K562 (cell line): ENCODE data around the gene ATP6V0C. TPM values are rescaled to one million over a fixed set of nuclear protein-coding genes. Genes with fewer than 3 reads are reported as not detected.

Experiments
- ELF1 ChIP-seq: fragments of 200-800 bp; sonication (Bioruptor generic); IDR thresholded peaks from 2 replicates; pipeline ENCODE4 v1.6.1; 2016; ENCODE audit warnings: missing genetic modification characterization, missing compliant biosample characterization
- ETV5 ChIP-seq: sonication (generic); formaldehyde crosslinking; IDR thresholded peaks from 2 replicates; pipeline ENCODE4 v1.4.0; 2020; ENCODE audit warnings: low read depth, mild to moderate bottlenecking, missing genetic modification reagents
- FOXJ3 ChIP-seq: sonication (generic); formaldehyde crosslinking; IDR thresholded peaks from 2 replicates; pipeline ENCODE4 v1.4.0; 2020; ENCODE audit warnings: mild to moderate bottlenecking, missing genetic modification reagents
- FOXP1 ChIP-seq: sonication (generic); formaldehyde crosslinking; IDR thresholded peaks from 2 replicates; pipeline ENCODE4 v1.8.0; 2022; ENCODE audit warnings: mild to moderate bottlenecking, missing genetic modification reagents
- JUND ChIP-seq, 2 experiments: IDR thresholded peaks; 2 replicates in 1 of 2; 3 replicates in 1 of 2; pipeline ENCODE4 v1.6.1; 2011; ENCODE audit warnings: borderline replicate concordance in 2 of 2, low read depth in 2 of 2, low read length in 2 of 2, improper control_type of control experiment in 1 of 2, missing biosample characterization in 1 of 2, missing genetic modification characterization in 1 of 2, missing genetic modification reagents in 1 of 2
- LCOR ChIP-seq: sonication (generic); formaldehyde crosslinking; IDR thresholded peaks from 2 replicates; pipeline ENCODE4 v1.8.0; 2022; ENCODE audit warnings: mild to moderate bottlenecking, missing genetic modification reagents
- NCOA1 ChIP-seq: fragments of 450-650 bp; IDR thresholded peaks from 2 replicates; pipeline ENCODE4 v1.6.1; 2016; ENCODE audit warnings: low read depth
- NCOA6 ChIP-seq: fragments of 450-650 bp; IDR thresholded peaks from 2 replicates; pipeline ENCODE4 v1.6.1; 2017; ENCODE audit warnings: mild to moderate bottlenecking
- NR2C1 ChIP-seq, 2 experiments: fragments of 450-650 bp; IDR thresholded peaks; 2 replicates each; pipeline ENCODE4 v1.6.1; 2017; ENCODE audit warnings: mild to moderate bottlenecking in 2 of 2, antibody characterized with exemption in 1 of 2, inconsistent platforms in 1 of 2, missing compliant biosample characterization in 1 of 2, missing genetic modification characterization in 1 of 2
- PHF8 ChIP-seq: fragments of 200-600 bp; sonication (generic); IDR thresholded peaks from 2 replicates; pipeline ENCODE4 v1.6.1; 2012; ENCODE audit warnings: mixed run types, mild to moderate bottlenecking, inconsistent platforms, low read length, moderate library complexity, borderline replicate concordance
- RAD51 ChIP-seq: fragments of 450-650 bp; IDR thresholded peaks from 2 replicates; pipeline ENCODE4 v1.7.1; 2016; ENCODE audit warnings: low read depth, mild to moderate bottlenecking, borderline replicate concordance
- RBFOX2 ChIP-seq: fragments of 200-400 bp; formaldehyde crosslinking; IDR thresholded peaks from 2 replicates; pipeline ENCODE4 v1.6.1; 2017; ENCODE audit warnings: low read depth, mild to moderate bottlenecking, low read length, moderate library complexity
- SMAD3 ChIP-seq: fragments of 450-650 bp; formaldehyde crosslinking; conservative IDR thresholded peaks from 2 replicates; pipeline ENCODE4 v1.4.0; 2020; ENCODE audit warnings: mild to moderate bottlenecking
- THRAP3 ChIP-seq: fragments of 450-650 bp; IDR thresholded peaks from 2 replicates; pipeline ENCODE4 v1.6.1; 2016; ENCODE audit warnings: mild to moderate bottlenecking, inconsistent platforms, borderline replicate concordance
- ZBED1 ChIP-seq: IDR thresholded peaks from 2 replicates; pipeline ENCODE4 v1.6.1; 2014
- ZFP36 ChIP-seq: fragments of 150-350 bp; IDR thresholded peaks from 2 replicates; pipeline ENCODE4 v1.6.1; 2018; ENCODE audit warnings: low read length, low read depth; ENCODE audit not compliant: partially characterized antibody
- ZNF165 ChIP-seq: fragments of 250-450 bp; sonication (Bioruptor Pico); IDR thresholded peaks from 2 replicates; pipeline ENCODE4 v1.4.0; 2020; ENCODE audit warnings: borderline replicate concordance
- ZNF586 ChIP-seq: fragments of 450-650 bp; formaldehyde crosslinking; conservative IDR thresholded peaks from 2 replicates; pipeline ENCODE4 v1.4.0; 2020; ENCODE audit warnings: mild to moderate bottlenecking, moderate library complexity
- ZNF75A ChIP-seq: fragments of 450-650 bp; formaldehyde crosslinking; IDR thresholded peaks from 2 replicates; pipeline ENCODE4 v1.4.0; 2020; ENCODE audit warnings: mild to moderate bottlenecking
- polyA plus RNA-seq, 8 experiments: library from polyadenylated mRNA; depleted of rRNA in 4 of 8; stranded (reverse) in 5 of 8; unstranded in 3 of 8; fragments of >200 nt; fragmentation: Nextera tagmentation in 2 of 8; fragmentation: Illumina TruSeq in 1 of 8; extraction: Ambion mirVana in 2 of 8; extraction: Trizol in 1 of 8; gene quantifications; 2 replicates each; pipeline versions ENCODE4 v1.2.1 to v1.2.3, GENCODE V29; 2011 to 2014; ENCODE audit warnings: inconsistent platforms in 1 of 8, missing spikeins in 1 of 8
- total RNA-seq, 7 experiments: library from RNA; depleted of rRNA in 6 of 7; stranded (reverse); fragments of >200 nt in 6 of 7; fragmentation: Illumina TruSeq in 2 of 7; extraction: Trizol in 2 of 7; gene quantifications; 2 replicates each; pipeline versions ENCODE4 v1.2.1 to v1.2.3, GENCODE V29; 2011 to 2021; ENCODE audit warnings: low replicate concordance in 1 of 7
- TF ChIP-seq, protein P1 (sequence below): fragments of 450-650 bp; formaldehyde crosslinking; IDR thresholded peaks from 2 replicates; pipeline ENCODE4 v1.4.0; 2022; ENCODE audit warnings: missing genetic modification characterization
- TF ChIP-seq, protein P2 (sequence below): sonication (generic); formaldehyde crosslinking; IDR thresholded peaks from 2 replicates; pipeline ENCODE4 v1.8.0; 2022; ENCODE audit warnings: mild to moderate bottlenecking, missing genetic modification reagents, borderline replicate concordance
- TF ChIP-seq, protein P3 (sequence below), 3 experiments: fragments of 200-800 bp in 1 of 3; fragments of 250-450 bp in 1 of 3; fragments of 450-650 bp in 1 of 3; sonication (Bioruptor Pico) in 1 of 3; sonication (Bioruptor generic) in 1 of 3; formaldehyde crosslinking in 1 of 3; IDR thresholded peaks; 2 replicates each; pipeline versions ENCODE4 v1.6.1 to v1.8.0; 2016 to 2022; ENCODE audit warnings: mild to moderate bottlenecking in 2 of 3, missing genetic modification characterization in 2 of 3, missing compliant biosample characterization in 1 of 3, moderate library complexity in 1 of 3

Gene ATP6V0C
- total and polyA plus RNA-seq, 9 of the 15 experiments (the other 6 are each of a cell fraction or from before 2014, with no cell fraction given) = 2.9 to 228 (median 22.7) TPM

DNA sequence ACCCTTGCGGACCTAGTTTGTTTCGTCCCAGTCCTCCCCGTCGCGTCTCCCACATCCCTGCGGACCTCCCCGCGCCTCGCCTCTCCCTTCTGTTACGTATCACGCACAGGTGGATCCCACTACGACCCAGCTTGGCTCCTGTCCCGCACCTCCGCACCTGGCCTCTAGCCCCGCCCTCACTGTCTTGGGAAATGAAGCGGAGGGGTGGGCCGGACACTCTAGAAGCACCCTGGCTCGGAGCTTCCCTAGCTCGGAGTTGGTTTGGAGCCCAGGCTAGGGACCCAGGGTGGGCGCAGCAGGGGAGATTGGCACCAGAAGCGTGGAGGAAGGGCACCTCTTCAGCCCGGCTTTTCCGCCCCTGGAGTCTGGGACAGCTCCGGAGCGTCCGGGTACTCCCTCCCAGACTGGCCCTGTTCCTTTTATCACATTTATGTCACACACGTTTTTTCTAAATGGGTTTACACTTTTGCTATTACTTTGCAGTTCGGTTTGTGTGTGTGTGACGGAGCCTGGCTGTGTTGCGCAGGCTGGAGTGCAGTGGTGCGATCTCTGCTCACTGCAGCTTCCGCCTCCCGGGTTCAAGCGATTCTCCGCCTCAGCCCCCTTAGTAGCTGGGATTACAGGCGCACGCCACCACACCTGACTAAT is 18.9 kb downstream of the ATP6V0C start (continued):
- TF ChIP-seq THRAP3 (no peak), PHF8 (peak; percentile 33; the same call in 1 of the 2 replicates), SMAD3 (CRISPR knock-in tag) (no peak), ZNF165 (CRISPR knock-in tag) (no peak), NCOA6 (no peak), RBFOX2 (no peak), ZNF75A (no peak), NCOA1 (no peak), RAD51 (no peak), ZFP36 (no peak), FOXJ3 (CRISPR knock-in tag) (no peak), JUND (IDR thresholded peaks at IDR 0.05; ENCODE audit: borderline replicate concordance, low read depth, low read length) (no peak), JUND (tag; IDR thresholded peaks at IDR 0.05; ENCODE audit: borderline replicate concordance, low read depth, low read length) (no peak), ZNF586 (CRISPR knock-in tag) (no peak), ELF1 (tag) (no peak), FOXP1 (CRISPR knock-in tag) (no peak), ZBED1 (no peak), ETV5 (CRISPR knock-in tag) (peak; percentile 50; the same call in 1 of the 2 replicates), LCOR (CRISPR knock-in tag) (no peak; the same call in 1 of the 2 replicates), NR2C1 (IDR thresholded peaks at IDR 0.05) (no peak), NR2C1 (tag; IDR thresholded peaks at IDR 0.05) (no peak)
- TF ChIP-seq, protein P1, sequence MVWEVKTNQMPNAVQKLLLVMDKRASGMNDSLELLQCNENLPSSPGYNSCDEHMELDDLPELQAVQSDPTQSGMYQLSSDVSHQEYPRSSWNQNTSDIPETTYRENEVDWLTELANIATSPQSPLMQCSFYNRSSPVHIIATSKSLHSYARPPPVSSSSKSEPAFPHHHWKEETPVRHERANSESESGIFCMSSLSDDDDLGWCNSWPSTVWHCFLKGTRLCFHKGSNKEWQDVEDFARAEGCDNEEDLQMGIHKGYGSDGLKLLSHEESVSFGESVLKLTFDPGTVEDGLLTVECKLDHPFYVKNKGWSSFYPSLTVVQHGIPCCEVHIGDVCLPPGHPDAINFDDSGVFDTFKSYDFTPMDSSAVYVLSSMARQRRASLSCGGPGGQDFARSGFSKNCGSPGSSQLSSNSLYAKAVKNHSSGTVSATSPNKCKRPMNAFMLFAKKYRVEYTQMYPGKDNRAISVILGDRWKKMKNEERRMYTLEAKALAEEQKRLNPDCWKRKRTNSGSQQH (CRISPR knock-in tag) = no peak
- TF ChIP-seq, protein P2, sequence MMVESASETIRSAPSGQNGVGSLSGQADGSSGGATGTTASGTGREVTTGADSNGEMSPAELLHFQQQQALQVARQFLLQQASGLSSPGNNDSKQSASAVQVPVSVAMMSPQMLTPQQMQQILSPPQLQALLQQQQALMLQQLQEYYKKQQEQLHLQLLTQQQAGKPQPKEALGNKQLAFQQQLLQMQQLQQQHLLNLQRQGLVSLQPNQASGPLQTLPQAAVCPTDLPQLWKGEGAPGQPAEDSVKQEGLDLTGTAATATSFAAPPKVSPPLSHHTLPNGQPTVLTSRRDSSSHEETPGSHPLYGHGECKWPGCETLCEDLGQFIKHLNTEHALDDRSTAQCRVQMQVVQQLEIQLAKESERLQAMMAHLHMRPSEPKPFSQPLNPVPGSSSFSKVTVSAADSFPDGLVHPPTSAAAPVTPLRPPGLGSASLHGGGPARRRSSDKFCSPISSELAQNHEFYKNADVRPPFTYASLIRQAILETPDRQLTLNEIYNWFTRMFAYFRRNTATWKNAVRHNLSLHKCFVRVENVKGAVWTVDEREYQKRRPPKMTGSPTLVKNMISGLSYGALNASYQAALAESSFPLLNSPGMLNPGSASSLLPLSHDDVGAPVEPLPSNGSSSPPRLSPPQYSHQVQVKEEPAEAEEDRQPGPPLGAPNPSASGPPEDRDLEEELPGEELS (CRISPR knock-in tag) = no peak
- TF ChIP-seq, protein P3, sequence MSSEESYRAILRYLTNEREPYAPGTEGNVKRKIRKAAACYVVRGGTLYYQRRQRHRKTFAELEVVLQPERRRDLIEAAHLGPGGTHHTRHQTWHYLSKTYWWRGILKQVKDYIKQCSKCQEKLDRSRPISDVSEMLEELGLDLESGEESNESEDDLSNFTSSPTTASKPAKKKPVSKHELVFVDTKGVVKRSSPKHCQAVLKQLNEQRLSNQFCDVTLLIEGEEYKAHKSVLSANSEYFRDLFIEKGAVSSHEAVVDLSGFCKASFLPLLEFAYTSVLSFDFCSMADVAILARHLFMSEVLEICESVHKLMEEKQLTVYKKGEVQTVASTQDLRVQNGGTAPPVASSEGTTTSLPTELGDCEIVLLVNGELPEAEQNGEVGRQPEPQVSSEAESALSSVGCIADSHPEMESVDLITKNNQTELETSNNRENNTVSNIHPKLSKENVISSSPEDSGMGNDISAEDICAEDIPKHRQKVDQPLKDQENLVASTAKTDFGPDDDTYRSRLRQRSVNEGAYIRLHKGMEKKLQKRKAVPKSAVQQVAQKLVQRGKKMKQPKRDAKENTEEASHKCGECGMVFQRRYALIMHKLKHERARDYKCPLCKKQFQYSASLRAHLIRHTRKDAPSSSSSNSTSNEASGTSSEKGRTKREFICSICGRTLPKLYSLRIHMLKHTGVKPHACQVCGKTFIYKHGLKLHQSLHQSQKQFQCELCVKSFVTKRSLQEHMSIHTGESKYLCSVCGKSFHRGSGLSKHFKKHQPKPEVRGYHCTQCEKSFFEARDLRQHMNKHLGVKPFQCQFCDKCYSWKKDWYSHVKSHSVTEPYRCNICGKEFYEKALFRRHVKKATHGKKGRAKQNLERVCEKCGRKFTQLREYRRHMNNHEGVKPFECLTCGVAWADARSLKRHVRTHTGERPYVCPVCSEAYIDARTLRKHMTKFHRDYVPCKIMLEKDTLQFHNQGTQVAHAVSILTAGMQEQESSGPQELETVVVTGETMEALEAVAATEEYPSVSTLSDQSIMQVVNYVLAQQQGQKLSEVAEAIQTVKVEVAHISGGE (CRISPR knock-in tag; IDR thresholded peaks at IDR 0.05) = no peak; a peak in 1 of 6 replicates
